ENCODE data around the gene CDH4.

The CDH4 gene

DNA sequence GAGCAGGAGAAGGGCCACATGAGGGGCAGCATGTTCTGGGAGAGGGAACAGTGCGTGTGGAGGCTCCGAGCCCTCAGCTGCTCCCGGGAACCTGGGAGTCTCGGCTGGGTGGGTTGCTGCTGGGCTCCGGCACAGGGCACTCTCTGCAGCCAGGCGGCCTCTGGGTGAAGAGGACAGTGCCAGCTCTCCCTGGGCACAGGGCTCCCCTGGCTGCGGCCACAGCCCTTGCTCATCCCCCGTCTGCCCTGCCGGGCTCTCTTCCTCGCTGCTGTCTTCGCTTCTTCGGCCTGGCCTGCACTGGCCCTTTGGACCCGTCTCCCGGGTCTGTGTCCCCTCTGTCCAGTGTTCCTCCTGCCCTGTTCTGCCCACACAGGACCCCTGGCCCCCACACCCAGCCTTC is 48.2 kb downstream of the CDH4 start:
- Histone ChIP-seq H3K9ac (ENCODE audit: low read length) (no peak overlapping the region), H3K4me1 (ENCODE audit: control insufficient read depth, insufficient read depth, low read length) (no peaks in the 10 kb centered on the region), H3K36me3 (ENCODE audit: control insufficient read depth, insufficient read depth, low read length) (no peaks in the 10 kb centered on the region), H3K27me3 (ENCODE audit: control insufficient read depth, insufficient read depth, low read length) (no peaks in the 10 kb centered on the region), H3K27ac (ENCODE audit: low read depth, low read length) (no peak overlapping the region), H3K4me3 (ENCODE audit: low read length) (no peak overlapping the region)

GRCh38 chr20:61300709-61301108 is 48.6 kb downstream of the CDH4 start:
- Histone ChIP-seq H3K27me3 (ENCODE audit: control insufficient read depth, insufficient read depth, low read length) (no peaks in the 10 kb centered on the region), H3K9ac (ENCODE audit: low read length) (no peak overlapping the region), H3K36me3 (ENCODE audit: control insufficient read depth, insufficient read depth, low read length) (no peaks in the 10 kb centered on the region), H3K4me1 (ENCODE audit: control insufficient read depth, insufficient read depth, low read length) (no peaks in the 10 kb centered on the region), H3K27ac (ENCODE audit: low read depth, low read length) (no peak overlapping the region), H3K4me3 (ENCODE audit: low read length) (no peak overlapping the region)

DNA sequence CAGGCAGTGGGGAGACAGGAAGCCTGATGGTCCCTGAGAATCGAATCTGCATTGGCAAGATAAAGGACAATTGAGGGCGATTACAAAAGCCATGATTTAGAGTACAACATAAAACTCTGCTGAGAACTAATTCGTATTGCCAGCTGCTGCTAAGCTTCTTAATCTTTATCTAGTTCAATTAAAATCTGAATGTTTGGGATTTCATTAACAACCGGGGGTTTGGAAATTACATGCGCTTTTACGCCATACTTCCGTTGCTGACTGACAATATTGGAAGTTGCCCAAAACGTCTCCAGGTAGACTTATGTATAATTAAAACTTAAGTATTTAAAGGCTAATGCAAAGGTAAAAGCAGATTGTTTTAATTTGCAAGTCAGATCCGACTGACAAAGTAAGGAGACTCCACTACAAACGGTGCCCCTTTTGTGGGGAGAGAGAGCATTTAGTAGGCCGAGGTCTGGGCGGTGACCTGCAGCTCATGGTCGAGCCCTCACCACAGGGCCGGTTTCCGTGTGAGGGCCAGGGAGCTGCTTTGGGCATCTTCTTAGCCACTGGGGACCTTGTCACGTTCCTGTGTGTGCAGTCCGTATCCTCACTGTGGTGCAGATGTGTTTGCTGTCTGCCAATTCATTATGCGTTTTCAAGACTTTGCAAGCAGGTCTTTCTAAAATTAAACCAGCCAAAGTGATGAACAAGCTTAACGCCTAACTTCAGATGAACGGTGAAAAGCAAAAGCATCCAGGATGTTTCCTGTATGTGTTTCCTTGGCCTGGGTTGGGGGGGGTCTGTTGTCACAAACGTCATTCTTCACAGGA is 49.9 kb downstream of the CDH4 start:
- H3K27ac ChIP-seq (ENCODE audit: low read depth, low read length) = no peak overlapping the region
- H3K4me1 ChIP-seq (ENCODE audit: control insufficient read depth, insufficient read depth, low read length) = no peaks in the 10 kb centered on the region
- H3K27me3 ChIP-seq (ENCODE audit: control insufficient read depth, insufficient read depth, low read length) = no peaks in the 10 kb centered on the region
- no peak overlapping the region for H3K4me3 ChIP-seq (ENCODE audit: low read length)
- H3K36me3 ChIP-seq (ENCODE audit: control insufficient read depth, insufficient read depth, low read length) = no peaks in the 10 kb centered on the region
- no peak overlapping the region for H3K9ac ChIP-seq (ENCODE audit: low read length)

DNA sequence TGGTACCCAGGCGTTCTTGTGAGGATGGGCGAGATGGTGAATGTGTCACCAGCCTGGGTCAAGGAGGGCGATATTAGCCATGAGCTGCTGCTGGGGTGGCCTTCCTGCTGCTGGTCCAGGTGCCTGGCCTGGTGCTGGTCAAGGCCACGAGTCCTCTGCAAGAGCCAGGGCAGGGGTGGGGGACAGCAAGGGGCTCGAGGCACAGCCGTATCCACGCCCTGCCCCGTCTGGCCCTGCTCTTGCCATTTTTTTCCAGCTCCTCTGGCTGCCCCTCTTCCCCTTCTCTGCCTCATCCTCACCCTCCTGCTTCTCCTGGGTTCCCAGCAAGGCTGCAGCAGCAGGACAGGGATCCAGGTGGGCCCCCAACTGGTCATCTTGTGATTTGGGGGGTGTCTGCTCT is 51.2 kb downstream of the CDH4 start:
- H3K4me3 ChIP-seq (ENCODE audit: low read length) = no peak overlapping the region
- H3K27ac ChIP-seq (ENCODE audit: low read depth, low read length) = no peak overlapping the region
- H3K4me1 ChIP-seq (ENCODE audit: control insufficient read depth, insufficient read depth, low read length) = no peaks in the 10 kb centered on the region
- H3K36me3 ChIP-seq (ENCODE audit: control insufficient read depth, insufficient read depth, low read length) = no peaks in the 10 kb centered on the region
- H3K9ac ChIP-seq (ENCODE audit: low read length) = no peak overlapping the region
- H3K27me3 ChIP-seq (ENCODE audit: control insufficient read depth, insufficient read depth, low read length) = no peaks in the 10 kb centered on the region

DNA sequence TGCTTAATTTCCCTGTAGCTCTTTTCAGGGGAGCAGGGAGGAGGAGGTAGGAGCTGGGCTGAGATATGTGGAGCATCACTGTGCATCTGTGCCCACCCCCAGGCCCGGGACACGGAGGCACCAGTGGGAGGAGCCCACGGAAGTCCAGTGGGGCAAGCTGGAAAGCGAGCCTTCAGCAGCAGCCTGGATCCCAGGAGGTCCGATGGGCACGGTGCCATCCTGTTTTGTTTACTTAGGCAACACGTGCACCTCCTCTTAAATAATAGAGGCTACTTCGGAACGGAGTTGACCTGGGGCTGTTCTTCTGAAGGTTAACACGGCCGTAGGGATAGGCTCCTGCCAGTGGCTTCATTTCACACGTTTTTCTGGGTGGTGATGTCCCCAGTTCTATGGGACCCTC is 51.6 kb downstream of the CDH4 start:
- no peaks in the 10 kb centered on the region for H3K36me3 ChIP-seq (ENCODE audit: control insufficient read depth, insufficient read depth, low read length)
- no peak overlapping the region for H3K4me3 ChIP-seq (ENCODE audit: low read length)
- no peak overlapping the region for H3K27ac ChIP-seq (ENCODE audit: low read depth, low read length)
- H3K4me1 ChIP-seq (ENCODE audit: control insufficient read depth, insufficient read depth, low read length) = no peaks in the 10 kb centered on the region
- H3K27me3 ChIP-seq (ENCODE audit: control insufficient read depth, insufficient read depth, low read length) = no peaks in the 10 kb centered on the region
- no peak overlapping the region for H3K9ac ChIP-seq (ENCODE audit: low read length)

DNA sequence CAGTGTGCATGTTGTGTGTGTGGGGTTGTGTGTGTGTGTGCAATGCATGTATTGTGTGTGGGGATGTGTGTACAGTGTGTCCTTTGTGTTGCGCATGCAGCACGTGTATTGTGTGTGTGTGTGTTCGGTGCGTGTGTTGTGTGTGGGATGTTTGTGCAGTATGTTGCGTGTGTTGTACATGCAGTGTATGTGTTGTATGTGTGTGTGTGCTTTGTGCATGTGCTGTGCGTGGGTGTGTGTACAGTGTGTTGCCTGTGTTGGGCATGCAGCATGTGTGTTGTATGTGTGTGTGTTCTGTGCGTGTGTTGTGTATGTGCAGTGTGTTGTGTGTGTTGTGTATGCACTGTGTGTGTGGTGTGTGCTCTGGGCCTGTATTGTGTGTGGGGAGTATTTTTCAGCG is 52.7 kb downstream of the CDH4 start:
- Histone ChIP-seq H3K27ac (ENCODE audit: low read depth, low read length) (no peak overlapping the region), H3K9ac (ENCODE audit: low read length) (no peak overlapping the region), H3K36me3 (ENCODE audit: control insufficient read depth, insufficient read depth, low read length) (no peaks in the 10 kb centered on the region), H3K4me3 (ENCODE audit: low read length) (no peak overlapping the region), H3K27me3 (ENCODE audit: control insufficient read depth, insufficient read depth, low read length) (no peaks in the 10 kb centered on the region), H3K4me1 (ENCODE audit: control insufficient read depth, insufficient read depth, low read length) (no peaks in the 10 kb centered on the region)

DNA sequence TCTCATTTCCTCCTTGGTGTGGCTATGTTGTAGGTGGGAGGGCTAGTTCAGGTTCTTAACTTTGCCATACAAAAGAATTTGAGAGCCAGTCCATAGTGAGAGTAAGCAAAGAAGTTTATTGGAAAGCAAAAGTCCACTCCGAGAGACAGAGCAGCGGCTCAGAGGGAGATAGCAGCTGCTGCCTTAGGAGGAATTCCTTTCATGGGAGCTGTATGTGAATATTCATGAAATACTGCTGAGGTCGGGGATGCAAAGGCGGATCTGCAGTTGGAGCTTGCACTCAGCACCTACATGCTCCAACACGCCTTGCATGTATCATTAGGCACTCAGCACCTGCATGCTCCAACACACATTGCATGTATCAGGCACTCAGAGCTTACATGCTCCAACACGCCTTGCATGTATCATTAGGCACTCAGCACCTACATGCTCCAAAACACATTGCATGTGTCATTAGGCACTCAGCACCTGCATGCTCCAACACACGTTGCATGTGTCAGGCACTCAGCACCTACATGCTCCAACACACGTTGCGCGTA is 54.9 kb downstream of the CDH4 start:
- Histone ChIP-seq H3K27ac (ENCODE audit: low read depth, low read length) (no peak overlapping the region), H3K4me1 (ENCODE audit: control insufficient read depth, insufficient read depth, low read length) (no peaks in the 10 kb centered on the region), H3K36me3 (ENCODE audit: control insufficient read depth, insufficient read depth, low read length) (no peaks in the 10 kb centered on the region), H3K4me3 (ENCODE audit: low read length) (no peak overlapping the region), H3K27me3 (ENCODE audit: control insufficient read depth, insufficient read depth, low read length) (no peaks in the 10 kb centered on the region), H3K9ac (ENCODE audit: low read length) (no peak overlapping the region)

DNA sequence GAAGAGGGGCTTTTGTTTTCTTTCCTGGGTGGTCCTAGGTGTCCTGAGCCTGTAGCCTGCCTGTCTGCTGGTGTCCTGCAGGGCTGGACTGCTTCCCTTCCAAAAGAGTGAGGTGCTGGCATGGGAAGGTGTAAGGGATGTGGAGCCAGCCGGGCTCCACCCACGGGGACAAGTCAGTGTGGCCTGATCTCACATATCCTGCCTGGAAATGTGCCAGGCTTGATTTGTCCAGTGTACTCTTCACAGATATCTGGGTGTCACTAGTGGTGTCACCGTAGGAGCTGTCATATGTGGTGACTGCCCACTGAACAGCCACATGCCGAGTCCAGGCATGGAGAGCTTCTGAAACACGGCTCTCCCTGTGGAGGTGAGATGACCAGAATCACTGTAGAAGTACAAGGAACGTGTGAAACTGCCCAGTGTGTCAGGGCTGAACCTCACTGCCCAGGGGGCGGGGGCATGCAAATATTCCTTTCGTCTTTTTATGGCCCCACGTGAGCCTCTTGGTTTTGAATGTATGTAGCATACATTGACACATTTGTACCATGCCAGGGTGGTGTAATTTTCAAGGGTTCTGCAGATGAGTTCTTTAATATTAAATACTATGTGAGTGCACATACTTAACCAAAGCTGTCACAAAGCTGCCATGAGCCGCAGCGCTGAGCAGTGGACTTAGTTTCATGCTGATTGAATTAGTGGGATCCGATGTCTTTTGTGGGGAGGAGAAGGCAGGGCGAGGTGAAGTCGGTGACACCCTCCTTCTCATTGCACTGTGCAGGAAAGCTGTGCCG is 55.8 kb downstream of the CDH4 start:
- Histone ChIP-seq H3K9ac (ENCODE audit: low read length) (no peak overlapping the region), H3K27ac (ENCODE audit: low read depth, low read length) (no peak overlapping the region), H3K27me3 (ENCODE audit: control insufficient read depth, insufficient read depth, low read length) (no peaks in the 10 kb centered on the region), H3K4me3 (ENCODE audit: low read length) (no peak overlapping the region), H3K4me1 (ENCODE audit: control insufficient read depth, insufficient read depth, low read length) (no peaks in the 10 kb centered on the region), H3K36me3 (ENCODE audit: control insufficient read depth, insufficient read depth, low read length) (no peaks in the 10 kb centered on the region)

- H3K36me3 ChIP-seq (ENCODE audit: control insufficient read depth, insufficient read depth, low read length) = no peaks in the 10 kb centered on the region
- no peak overlapping the region for H3K27ac ChIP-seq (ENCODE audit: low read depth, low read length)
Measured at GRCh38 chr20:61308477-61308774, 56.4 kb downstream of the CDH4 start.

DNA sequence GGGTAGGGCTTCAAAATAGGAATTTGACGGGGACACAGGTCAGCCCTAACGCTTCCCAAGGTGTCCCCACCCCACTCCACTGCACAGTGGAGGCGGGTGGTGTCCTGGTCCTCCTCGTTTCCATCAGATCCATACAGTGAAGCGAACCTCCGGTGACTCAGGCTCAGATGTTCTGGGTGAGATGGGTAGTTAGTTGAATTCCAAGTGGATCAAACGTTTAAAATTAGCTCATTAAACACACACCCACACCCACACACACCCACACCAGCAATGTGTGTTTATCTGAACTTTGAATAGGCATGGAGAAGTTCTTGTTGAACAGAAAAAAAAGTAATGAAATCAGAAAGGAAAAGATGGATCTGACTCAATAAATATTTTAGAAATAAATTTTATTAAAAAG is 58.9 kb downstream of the CDH4 start:
- no peaks in the 10 kb centered on the region for H3K27me3 ChIP-seq (ENCODE audit: control insufficient read depth, insufficient read depth, low read length)
- no peaks in the 10 kb centered on the region for H3K4me1 ChIP-seq (ENCODE audit: control insufficient read depth, insufficient read depth, low read length)
- H3K36me3 ChIP-seq (ENCODE audit: control insufficient read depth, insufficient read depth, low read length) = no peaks in the 10 kb centered on the region
- no peak overlapping the region for H3K27ac ChIP-seq (ENCODE audit: low read depth, low read length)
- H3K9ac ChIP-seq (ENCODE audit: low read length) = no peak overlapping the region
- H3K4me3 ChIP-seq (ENCODE audit: low read length) = no peak overlapping the region

More at GRCh38 chr20:61308477-61308774, 56.4 kb downstream of the CDH4 start:
- H3K4me3 ChIP-seq (ENCODE audit: low read length) = no peak overlapping the region
- no peaks in the 10 kb centered on the region for H3K4me1 ChIP-seq (ENCODE audit: control insufficient read depth, insufficient read depth, low read length)
- H3K27me3 ChIP-seq (ENCODE audit: control insufficient read depth, insufficient read depth, low read length) = no peaks in the 10 kb centered on the region
- H3K9ac ChIP-seq (ENCODE audit: low read length) = no peak overlapping the region

- no peaks in the 10 kb centered on the region for H3K27me3 ChIP-seq (ENCODE audit: control insufficient read depth, insufficient read depth, low read length)
- no peak overlapping the region for H3K27ac ChIP-seq (ENCODE audit: low read depth, low read length)
- no peaks in the 10 kb centered on the region for H3K4me1 ChIP-seq (ENCODE audit: control insufficient read depth, insufficient read depth, low read length)
- no peaks in the 10 kb centered on the region for H3K36me3 ChIP-seq (ENCODE audit: control insufficient read depth, insufficient read depth, low read length)
- no peak overlapping the region for H3K9ac ChIP-seq (ENCODE audit: low read length)
- H3K4me3 ChIP-seq (ENCODE audit: low read length) = no peak overlapping the region
Measured at GRCh38 chr20:61311656-61312387, 59.8 kb downstream of the CDH4 start.

- Histone ChIP-seq H3K27me3 (ENCODE audit: control insufficient read depth, insufficient read depth, low read length) (no peaks in the 10 kb centered on the region), H3K27ac (ENCODE audit: low read depth, low read length) (no peak overlapping the region), H3K4me1 (ENCODE audit: control insufficient read depth, insufficient read depth, low read length) (no peaks in the 10 kb centered on the region), H3K9ac (ENCODE audit: low read length) (no peak overlapping the region), H3K36me3 (ENCODE audit: control insufficient read depth, insufficient read depth, low read length) (no peaks in the 10 kb centered on the region), H3K4me3 (ENCODE audit: low read length) (no peak overlapping the region)
Measured at GRCh38 chr20:61312925-61313324, 60.9 kb downstream of the CDH4 start.
